HCT116 (cell line): ENCODE data around the gene POLK. TPM values are rescaled to one million over a fixed set of nuclear protein-coding genes. Genes with fewer than 3 reads are reported as not detected.

Experiments
- ATAC-seq: fragments of 200-7000 bp; cut with Tn5 transposase; 2 replicates; pipeline ENCODE4 v1.9.1; 2020; ENCODE audit warnings: mild to moderate bottlenecking, moderate library complexity
- BruUV-seq: library from RNA; stranded (reverse); fragments of 400-500 nt; replicated peaks from 2 replicates; lab custom pipeline; 2021; lab: Mats Ljungman, UMichigan
- CTCF ChIA-PET: fragments of 300-600 bp; sonication (Branson Sonifier 250); formaldehyde crosslinking; loops from one replicate; lab custom pipeline; 2021; ENCODE audit warnings: antibody characterized with exemption; lab: Charles Lee
- POLR2A ChIA-PET: fragments of 300-600, 350-600 bp; sonication (Branson Sonifier 250); formaldehyde crosslinking; loops from one replicate; lab custom pipeline; 2021; ENCODE audit warnings: antibody characterized with exemption; lab: Charles Lee
- RAD21 ChIA-PET, 2 experiments: fragments of 300-600 bp; sonication (Branson Sonifier 250); formaldehyde crosslinking; loops; one replicate each; lab custom pipeline; 2023; ENCODE audit warnings: low total read pairs in 2 of 2; ENCODE audit not compliant: uncharacterized antibody in 2 of 2, unreplicated experiment in 2 of 2, low non-redundant PET in 1 of 2; lab: Charles Lee
- DNase-seq: peaks from one replicate; pipeline ENCODE4 v3.0.0-alpha.2; 2010; ENCODE audit warnings: low read depth, low spot score
- H2AFZ ChIP-seq: fragments of 200-600 bp; shearing (Covaris generic), sonication (generic); 2 replicates; pipeline ENCODE4 v1.6.1; 2017; ENCODE audit warnings: low read depth, mixed run types, mixed read lengths, antibody characterized with exemption, low read length; ENCODE audit not compliant: poor library complexity, severe bottlenecking
- H3K27ac ChIP-seq: 2 replicates; pipeline ENCODE4 v1.5.1; 2012; ENCODE audit warnings: low read depth, low read length
- H3K27me3 ChIP-seq: fragments of 200-600 bp; sonication (generic); 2 replicates; pipeline ENCODE4 v1.6.1; 2016; ENCODE audit warnings: mixed run types, low read length, mixed read lengths; ENCODE audit not compliant: insufficient read depth
- H3K36me3 ChIP-seq, 2 experiments: fragments of 200-500 bp in 1 of 2; fragments of 200-600 bp in 1 of 2; sonication (Bioruptor generic) in 1 of 2; sonication (generic) in 1 of 2; 2 replicates each; pipeline versions ENCODE4 v1.5.1 to v1.6.1; 2014 to 2016; ENCODE audit warnings: low read length in 2 of 2, inconsistent platforms in 1 of 2, mixed read lengths in 1 of 2, mixed run types in 1 of 2; ENCODE audit not compliant: insufficient read depth in 2 of 2, control insufficient read depth in 1 of 2
- H3K4me1 ChIP-seq, 2 experiments: fragments of 200-600 bp in 1 of 2; sonication (generic) in 1 of 2; 2 replicates each; pipeline versions ENCODE4 v1.5.1 to v1.6.1; 2012 to 2017; ENCODE audit warnings: low read length in 2 of 2, inconsistent platforms in 1 of 2, mild to moderate bottlenecking in 1 of 2, mixed read lengths in 1 of 2, mixed run types in 1 of 2, moderate library complexity in 1 of 2; ENCODE audit not compliant: insufficient read depth in 2 of 2, control insufficient read depth in 1 of 2
- H3K4me2 ChIP-seq: fragments of 200-600 bp; sonication (generic); 2 replicates; pipeline ENCODE4 v1.6.1; 2017; ENCODE audit warnings: mixed run types, low read length, mixed read lengths
- H3K4me3 ChIP-seq, 2 experiments: fragments of 200-600 bp in 1 of 2; sonication (generic) in 1 of 2; replicated peaks in 1 of 2; 2 replicates each; pipeline ENCODE4 v1.5.1; 2011 to 2016; ENCODE audit warnings: low read length in 2 of 2, control low read depth in 1 of 2, low read depth in 1 of 2, mild to moderate bottlenecking in 1 of 2, mixed read lengths in 1 of 2, mixed run types in 1 of 2
- H3K79me2 ChIP-seq: fragments of 200-600 bp; sonication (generic); 2 replicates; pipeline ENCODE4 v1.6.1; 2017; ENCODE audit warnings: mild to moderate bottlenecking, mixed run types, low read length, moderate library complexity, mixed read lengths; ENCODE audit not compliant: insufficient read depth
- H3K9ac ChIP-seq: fragments of 200-600 bp; sonication (generic); 2 replicates; pipeline ENCODE4 v1.6.1; 2016; ENCODE audit warnings: low read length, mixed read lengths
- H3K9me2 ChIP-seq: fragments of 200-600 bp; sonication (generic), shearing (Covaris generic); 2 replicates; pipeline ENCODE4 v1.6.1; 2017; ENCODE audit warnings: mixed run types, mild to moderate bottlenecking, moderate library complexity; ENCODE audit not compliant: insufficient read depth
- H3K9me3 ChIP-seq, 2 experiments: fragments of 200-500 bp in 1 of 2; fragments of 200-600 bp in 1 of 2; sonication (Bioruptor generic) in 1 of 2; sonication (generic) in 1 of 2; 2 replicates each; pipeline ENCODE4 v1.6.1; 2014 to 2017; ENCODE audit warnings: low read length in 2 of 2, mixed read lengths in 2 of 2, inconsistent platforms in 1 of 2, low read depth in 1 of 2, mild to moderate bottlenecking in 1 of 2, mixed run types in 1 of 2, moderate library complexity in 1 of 2; ENCODE audit not compliant: control insufficient read depth in 1 of 2, insufficient read depth in 1 of 2
- H4K20me1 ChIP-seq: fragments of 200-600 bp; sonication (generic), shearing (Covaris generic); 2 replicates; pipeline ENCODE4 v1.6.1; 2017; ENCODE audit warnings: mixed run types, mild to moderate bottlenecking, moderate library complexity; ENCODE audit not compliant: insufficient read depth
- EGR1 ChIP-seq: IDR thresholded peaks from 2 replicates; pipeline ENCODE4 v1.6.1; 2012; ENCODE audit warnings: low read depth
- EZH2phosphoT487 ChIP-seq: fragments of 200-600 bp; IDR thresholded peaks from 2 replicates; pipeline ENCODE4 v1.6.1; 2018; ENCODE audit warnings: antibody characterized with exemption, borderline replicate concordance
- MAX ChIP-seq: IDR thresholded peaks from 2 replicates; pipeline ENCODE4 v1.6.1; 2012
- REST ChIP-seq: IDR thresholded peaks from 2 replicates; pipeline ENCODE4 v1.6.1; 2012; ENCODE audit warnings: low read depth
- SIN3A ChIP-seq: IDR thresholded peaks from 2 replicates; pipeline ENCODE4 v1.6.1; 2012; ENCODE audit warnings: low read depth
- SP1 ChIP-seq: IDR thresholded peaks from 2 replicates; pipeline ENCODE4 v1.6.1; 2012; ENCODE audit warnings: low read depth
- SRF ChIP-seq: IDR thresholded peaks from 2 replicates; pipeline ENCODE4 v1.6.1; 2012; ENCODE audit warnings: low read depth
- TCF7L2 ChIP-seq: IDR thresholded peaks from 2 replicates; pipeline ENCODE4 v1.7.0; 2011; ENCODE audit warnings: borderline replicate concordance, inconsistent platforms; ENCODE audit not compliant: insufficient read depth, insufficient read length; ENCODE audit errors: extremely low read depth
- YY1 ChIP-seq: IDR thresholded peaks from 2 replicates; pipeline ENCODE4 v1.6.1; 2011; ENCODE audit warnings: low read length, low read depth, moderate library complexity, mild to moderate bottlenecking; ENCODE audit not compliant: insufficient replicate concordance; ENCODE audit errors: extremely low read depth
- intact Hi-C: fragments of 100-400 bp; cut with micrococcal nuclease; formaldehyde crosslinking; loops from 2 replicates; pipeline ENCODE4 v1.10.0; 2022
- total RNA-seq: library from RNA; stranded (reverse); gene quantifications from one replicate; pipeline ENCODE4 v1.2.1, GENCODE V29; 2021; ENCODE audit not compliant: unreplicated experiment

POLK gene
- total RNA-seq, 1 experiment from 2014 or later, result 17.3 TPM

- TF ChIP-seq SP1 (no peak), EZH2phosphoT487 (no peak), SIN3A (no peak), YY1 (no peak)
These were observed 45.5 kb upstream of the POLK start (continued) for GRCh38 chr5:75466006-75466716.

DNA sequence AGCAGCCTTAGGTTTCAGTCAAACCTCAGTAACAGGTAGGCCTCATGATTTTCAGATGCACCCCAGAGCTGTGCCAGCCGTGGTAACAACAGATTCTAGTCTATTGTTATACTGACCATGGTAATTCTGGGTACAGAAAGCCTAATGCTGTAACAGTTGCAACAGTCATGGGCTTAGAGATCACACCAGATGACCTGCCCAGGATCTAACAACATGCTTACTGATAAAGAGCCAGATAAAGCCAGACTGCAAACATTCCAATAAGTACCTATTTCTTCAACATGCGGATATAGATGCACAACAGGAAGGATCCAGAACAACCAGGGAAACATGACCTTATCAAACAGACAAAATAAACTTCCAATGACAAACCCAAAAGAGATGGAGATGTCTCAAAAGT, 43.1 kb upstream of the POLK start:
- RAD21 ChIA-PET, result no interaction called here
- no peak for ATAC-seq
- Histone ChIP-seq H3K9me3 (peaks cover 4 to 5% of the 10 kb centered on the region in 2 experiments; a peak in 1 of 4 replicates), H3K79me2 (peaks cover 15% of the 10 kb centered on the region), H3K4me2 (no peak overlapping the region), H3K27ac (no peak overlapping the region), H2AFZ (no peak overlapping the region), H3K36me3 (no peaks in the 10 kb centered on the region), H3K9me2 (no peaks in the 10 kb centered on the region), H3K4me3 (no peak overlapping the region), H4K20me1 (no peaks in the 10 kb centered on the region)
- CTCF ChIA-PET, result no interaction called here
- intact Hi-C loops, result no loop called here
- POLR2A ChIA-PET, result no interaction called here
- BruUV-seq, result no TSS peak
- TF ChIP-seq TCF7L2 (no peak), MAX (no peak), REST (no peak), SRF (no peak), EGR1 (no peak)
- TF ChIP-seq, all 23 proteins: peak for 0
- Histone ChIP-seq H3K4me1 (no peaks in the 10 kb centered on the region), H3K27me3 (no peaks in the 10 kb centered on the region), H3K9ac (no peak overlapping the region)
- DNase-seq, result no peak
